HG03457 (cell line): ENCODE measurements around the gene SOHLH1.
"Not testable (repeated sequence)": the region's sequence is repeated elsewhere in the genome, so short reads cannot be mapped to it uniquely, and the experiment has no call there.

Source experiments
- ATAC-seq: cut with Tn5 transposase; IDR thresholded peaks from one replicate; pipeline ENCODE4 v1.9.1; 2021; ENCODE audit warnings: moderate number of reproducible peaks; ENCODE audit not compliant: unreplicated experiment

The SOHLH1 gene

GRCh38 chr9:135681161-135681560 lies 18.1 kb downstream of the SOHLH1 start:
- no peak for ATAC-seq

GRCh38 chr9:135680056-135680455 lies 19.2 kb downstream of the SOHLH1 start:
- no peak for ATAC-seq

GRCh38 chr9:135678236-135679017 lies 20.9 kb downstream of the SOHLH1 start:
- no peak for ATAC-seq

- ATAC-seq = no peak
These were observed 21.6 kb downstream of the SOHLH1 start for GRCh38 chr9:135677641-135678168.

- ATAC-seq = no peak
These were observed 22.4 kb downstream of the SOHLH1 start for GRCh38 chr9:135676891-135677290.

GRCh38 chr9:135674977-135675376 lies 24.3 kb downstream of the SOHLH1 start:
- ATAC-seq = no peak

GRCh38 chr9:135673941-135674340 lies 25.3 kb downstream of the SOHLH1 start:
- no peak for ATAC-seq

- ATAC-seq = not testable (repeated sequence)
These were observed 26.5 kb downstream of the SOHLH1 start for GRCh38 chr9:135672786-135673185.

- ATAC-seq = no peak
These were observed 27.7 kb downstream of the SOHLH1 start for GRCh38 chr9:135671591-135672041.

GRCh38 chr9:135670721-135671590 lies 28.3 kb downstream of the SOHLH1 start:
- no peak for ATAC-seq

GRCh38 chr9:135669616-135670285 lies 29.5 kb downstream of the SOHLH1 start:
- ATAC-seq = no peak

GRCh38 chr9:135669018-135669417 lies 30.3 kb downstream of the SOHLH1 start:
- not testable (repeated sequence) for ATAC-seq

- ATAC-seq = no peak
These were observed 31.7 kb downstream of the SOHLH1 start for GRCh38 chr9:135667463-135668001.

- ATAC-seq = no peak
These were observed 32.5 kb downstream of the SOHLH1 start for GRCh38 chr9:135666534-135667462.

- no peak for ATAC-seq
These were observed 33.5 kb downstream of the SOHLH1 start for GRCh38 chr9:135665795-135666189.

- no peak for ATAC-seq
These were observed 34.2 kb downstream of the SOHLH1 start for GRCh38 chr9:135664801-135665794.

GRCh38 chr9:135664266-135664665 lies 35.0 kb downstream of the SOHLH1 start:
- no peak for ATAC-seq

GRCh38 chr9:135663857-135664256 lies 35.4 kb downstream of the SOHLH1 start:
- no peak for ATAC-seq

- ATAC-seq = no peak
These were observed 35.9 kb downstream of the SOHLH1 start for GRCh38 chr9:135663451-135663770.
